Right ventricle myocardium superior (tissue), 1 donor: Measurements from ENCODE around the gene SYNPO. TPM values are rescaled to one million over a fixed set of nuclear protein-coding genes. Genes with fewer than 3 reads are reported as not detected.

Experiments used
- ATAC-seq: fragments of 200-7000 bp; cut with Tn5 transposase; one replicate; pipeline ENCODE4 v1.9.1; 2020; ENCODE audit warnings: mild to moderate bottlenecking; ENCODE audit not compliant: poor library complexity
- DNase-seq: peaks from one replicate; pipeline ENCODE4 v3.0.0-alpha.2; 2020
- intact Hi-C: fragments of 100-400 bp; cut with DNase I; formaldehyde crosslinking; loops from one replicate; pipeline ENCODE4 v1.11.2; 2022
- long read RNA-seq: library from polyadenylated mRNA; unstranded; transcript quantifications from one replicate; pipeline ENCODE4 v2.0.0, GENCODE V29; 2021
- total RNA-seq: library from RNA; stranded (reverse); fragmentation: NEBNext Ultra II Directional; extraction: Animal tissue kit (Norgen Biotek cat#: 25700); gene quantifications from one replicate; pipeline ENCODE4 v1.2.1, GENCODE V29; 2021
- donor health status: DM: no; HTN: yes; CAD: no; lungs with severe emphysema.

SYNPO gene, protein sequence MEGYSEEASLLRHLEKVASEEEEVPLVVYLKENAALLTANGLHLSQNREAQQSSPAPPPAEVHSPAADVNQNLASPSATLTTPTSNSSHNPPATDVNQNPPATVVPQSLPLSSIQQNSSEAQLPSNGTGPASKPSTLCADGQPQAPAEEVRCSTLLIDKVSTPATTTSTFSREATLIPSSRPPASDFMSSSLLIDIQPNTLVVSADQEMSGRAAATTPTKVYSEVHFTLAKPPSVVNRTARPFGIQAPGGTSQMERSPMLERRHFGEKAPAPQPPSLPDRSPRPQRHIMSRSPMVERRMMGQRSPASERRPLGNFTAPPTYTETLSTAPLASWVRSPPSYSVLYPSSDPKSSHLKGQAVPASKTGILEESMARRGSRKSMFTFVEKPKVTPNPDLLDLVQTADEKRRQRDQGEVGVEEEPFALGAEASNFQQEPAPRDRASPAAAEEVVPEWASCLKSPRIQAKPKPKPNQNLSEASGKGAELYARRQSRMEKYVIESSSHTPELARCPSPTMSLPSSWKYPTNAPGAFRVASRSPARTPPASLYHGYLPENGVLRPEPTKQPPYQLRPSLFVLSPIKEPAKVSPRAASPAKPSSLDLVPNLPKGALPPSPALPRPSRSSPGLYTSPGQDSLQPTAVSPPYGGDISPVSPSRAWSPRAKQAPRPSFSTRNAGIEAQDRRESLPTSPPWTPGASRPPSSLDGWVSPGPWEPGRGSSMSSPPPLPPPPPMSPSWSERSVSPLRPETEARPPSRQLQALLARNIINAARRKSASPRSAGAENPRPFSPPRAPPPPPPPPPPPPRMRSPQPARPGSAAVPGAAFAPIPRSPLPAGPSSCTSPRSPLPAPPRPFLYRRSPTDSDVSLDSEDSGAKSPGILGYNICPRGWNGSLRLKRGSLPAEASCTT
- 645 TPM for total RNA-seq
- long read RNA-seq, full-length matches to known transcripts, result 20 of 1,548 reads
- long read RNA-seq, partial matches to known transcripts, result 1,465 of 1,548 reads
- long read RNA-seq, other reads (novel, unspliced or antisense), result 63 of 1,548 reads

DNA sequence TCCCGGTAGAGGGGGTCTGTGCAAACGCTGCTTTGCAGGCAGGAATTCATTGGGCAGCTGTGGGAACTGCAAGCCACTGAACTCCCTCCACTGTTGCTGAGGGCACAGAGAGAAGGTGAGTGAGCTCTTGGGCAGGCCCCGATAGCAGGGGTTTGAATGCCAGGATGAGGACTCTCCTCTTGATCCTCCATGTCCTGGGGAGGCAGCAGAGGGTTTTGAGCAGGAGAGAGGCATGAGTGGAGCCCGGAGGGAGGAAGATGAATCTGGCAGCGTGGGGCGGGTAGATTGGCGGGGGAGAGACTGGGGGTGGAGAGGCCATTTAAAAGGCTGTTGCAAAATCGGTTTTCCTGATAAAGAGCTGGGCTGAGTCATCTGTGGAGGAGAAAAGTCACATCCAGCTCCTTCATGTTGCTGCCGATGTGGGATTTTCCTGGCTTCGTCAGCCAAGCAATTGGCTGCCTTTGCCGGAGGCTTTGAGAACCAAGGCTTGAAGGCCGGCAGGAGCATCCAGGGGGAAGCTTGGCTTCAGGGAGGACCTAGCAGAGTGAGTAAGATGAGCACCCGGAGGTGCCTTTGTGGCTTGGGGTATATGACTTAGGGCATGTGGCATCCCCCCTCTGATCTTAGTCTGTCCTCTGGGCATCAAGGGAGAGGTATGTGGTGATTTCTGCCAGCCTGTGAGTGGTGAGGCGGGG is at the start of gene SYNPO:
Gene SYNPO, plus strand, starts transcription at position 350 of the 695 bp plus-strand sequence. CDS start 7,616 bp downstream, outside the sequence.
- intact Hi-C loops, result no loop called here
- peak; percentile 62 for ATAC-seq
- peak; percentile 82 for DNase-seq

DNA sequence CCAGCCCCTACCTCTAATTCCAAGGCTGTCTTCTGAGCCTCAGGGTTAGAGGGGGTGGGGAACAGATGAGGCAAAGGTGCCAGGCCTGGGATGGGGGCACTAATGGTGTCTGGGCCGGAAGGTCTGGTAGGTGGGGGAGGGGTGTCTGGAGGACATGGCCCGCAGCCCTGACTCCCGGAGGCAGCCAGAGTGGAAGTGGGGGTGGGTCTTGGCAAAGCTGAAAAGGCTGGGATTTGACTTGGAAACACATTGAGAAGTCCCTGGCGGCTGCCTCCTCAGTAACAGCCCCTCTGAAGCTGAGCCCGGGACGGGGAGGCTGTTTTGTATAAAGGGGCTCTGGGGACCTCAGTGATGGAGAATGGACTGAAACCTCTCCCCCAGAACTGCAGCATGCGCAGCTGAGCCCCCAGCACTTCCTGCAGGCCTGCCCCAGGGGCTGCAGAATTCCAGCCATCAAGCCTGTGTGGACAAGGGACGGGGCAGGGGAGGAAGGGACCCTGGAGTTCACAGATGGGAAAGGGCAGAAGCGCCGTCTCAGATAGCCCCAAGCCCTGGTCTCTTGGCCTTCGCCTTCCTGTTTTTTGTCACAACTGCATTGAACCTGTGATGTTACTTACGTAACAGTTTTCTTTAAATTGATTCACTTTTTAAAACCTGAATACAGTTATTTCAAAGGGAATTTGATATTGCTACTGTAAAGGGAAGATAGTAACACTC is 49.3 kb upstream of the SYNPO start:
- ATAC-seq, result peak; percentile 52
- peak; percentile 75 for DNase-seq
- intact Hi-C loops, result no loop called here

DNA sequence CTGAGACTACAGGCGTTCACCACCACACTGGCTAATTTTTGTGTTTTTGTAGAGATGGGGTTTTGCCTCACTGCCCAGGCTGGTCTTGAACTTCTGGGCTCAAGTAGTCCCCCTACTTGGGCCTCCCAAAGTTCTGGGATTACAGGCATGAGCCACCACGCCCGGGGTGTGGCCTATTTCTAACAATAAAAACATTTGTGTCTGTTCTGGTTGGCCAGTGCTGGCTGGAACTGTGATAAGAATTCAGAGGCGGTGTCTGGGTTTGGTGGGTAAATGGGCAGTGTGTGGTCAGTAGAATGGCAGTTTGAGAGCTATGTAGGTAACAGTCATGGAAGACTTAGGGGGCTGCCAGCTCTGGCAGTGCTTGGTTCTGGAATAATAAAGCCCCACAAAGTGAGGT is 46.9 kb upstream of the SYNPO start:
- ATAC-seq, result no peak
- DNase-seq, result peak; percentile 53
- intact Hi-C loops, result no loop called here

- intact Hi-C loops, result no loop called here
- no peak for ATAC-seq
- peak; percentile 42 for DNase-seq
Measured at GRCh38 chr5:150593996-150594395, 46.5 kb upstream of the SYNPO start.

GRCh38 chr5:150595466-150596031 is 44.9 kb upstream of the SYNPO start:
- no peak for DNase-seq

DNA sequence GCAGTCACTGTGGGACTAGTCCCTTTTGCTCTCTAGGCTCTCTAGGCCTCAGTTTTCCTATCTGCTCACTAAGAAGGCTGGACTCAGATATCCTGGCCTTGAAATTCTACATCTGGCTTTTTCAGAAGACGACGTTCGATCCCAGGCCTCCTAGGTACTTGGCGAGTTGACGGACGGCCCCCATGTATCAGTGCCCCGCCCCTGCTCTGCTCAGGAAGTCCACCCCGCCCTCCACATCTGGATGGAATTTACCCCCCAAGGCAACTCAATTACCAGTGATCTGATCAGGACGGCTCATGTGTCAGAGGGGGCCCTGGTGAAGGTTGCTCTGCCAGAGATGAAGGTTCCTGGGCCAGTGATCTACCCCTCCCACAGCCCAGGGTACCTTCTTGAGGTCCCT is 44.1 kb upstream of the SYNPO start:
- ATAC-seq (no peak), DNase-seq (no peak)
- intact Hi-C loops, result no loop called here

More at GRCh38 chr5:150595466-150596031, 44.9 kb upstream of the SYNPO start:
- intact Hi-C loops, result no loop called here
- ATAC-seq, result no peak

- intact Hi-C loops, result no loop called here
Measured at GRCh38 chr5:150596826-150597225, 43.6 kb upstream of the SYNPO start.

DNA sequence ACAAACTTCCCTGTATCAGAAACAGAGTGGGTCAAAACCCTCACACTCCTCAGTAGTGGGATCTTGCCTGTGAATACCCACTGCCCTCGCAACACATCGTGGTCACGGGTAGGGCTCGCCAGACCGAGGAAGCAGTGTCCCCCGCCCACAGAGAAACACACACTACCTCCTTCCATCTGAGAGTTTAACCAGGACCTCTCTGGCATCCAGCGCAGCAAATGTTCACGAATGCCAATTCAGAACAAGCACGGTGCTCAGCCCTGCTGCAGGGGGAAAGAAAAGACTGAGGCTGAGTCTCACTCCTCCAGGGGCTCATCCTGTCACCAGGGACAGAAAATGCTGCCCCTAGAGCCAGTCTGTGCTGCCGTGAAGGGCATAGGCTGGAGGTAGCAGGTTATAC is 42.5 kb upstream of the SYNPO start:
- DNase-seq (peak; percentile 39), ATAC-seq (no peak)
- intact Hi-C loops, result no loop called here

More at GRCh38 chr5:150596826-150597225, 43.6 kb upstream of the SYNPO start:
- DNase-seq, result no peak
- no peak for ATAC-seq

GRCh38 chr5:150598821-150599273 is 41.6 kb upstream of the SYNPO start:
- DNase-seq (peak; percentile 37), ATAC-seq (no peak)
- intact Hi-C loops, result no loop called here

- DNase-seq, result peak; percentile 17
- no peak for ATAC-seq
- intact Hi-C loops, result no loop called here
Measured at GRCh38 chr5:150599281-150599680, 41.2 kb upstream of the SYNPO start.

DNA sequence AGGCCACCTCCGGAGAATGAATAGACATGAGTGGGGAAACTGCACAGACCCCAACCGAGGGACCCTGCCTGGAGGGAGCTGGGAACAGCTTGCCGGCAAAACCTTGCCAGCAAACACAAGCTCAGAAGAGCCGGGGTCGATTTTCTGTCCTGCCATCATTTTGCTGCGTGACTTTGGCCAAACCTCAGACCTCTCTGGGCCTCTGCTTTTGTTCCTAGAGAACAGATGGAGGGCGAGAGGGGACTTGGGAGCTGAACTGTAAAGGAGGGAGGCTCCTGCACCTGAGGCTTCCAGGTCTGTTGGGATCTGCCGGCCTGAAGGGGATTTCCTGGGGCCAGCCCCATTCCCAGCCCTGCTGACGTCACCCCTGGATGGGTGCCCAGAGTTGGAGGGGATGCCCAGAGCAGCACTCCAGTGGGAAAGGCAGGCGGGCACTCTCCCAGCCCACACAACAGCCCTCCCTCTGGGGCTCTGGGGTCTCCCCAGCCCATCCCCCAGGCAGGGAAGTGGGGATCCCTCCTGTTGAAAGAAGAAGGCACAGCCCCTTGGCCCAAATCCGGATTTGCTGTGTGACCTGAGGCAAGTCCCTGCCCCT is 40.4 kb upstream of the SYNPO start:
- peak; percentile 90 for DNase-seq
- ATAC-seq, result peak; percentile 58
- intact Hi-C loops, result no loop called here

GRCh38 chr5:150600616-150601490 is 39.6 kb upstream of the SYNPO start:
- DNase-seq (no peak), ATAC-seq (peak; percentile 5)

GRCh38 chr5:150601491-150602345 is 38.7 kb upstream of the SYNPO start:
- intact Hi-C loops, result no loop called here
- ATAC-seq (no peak), DNase-seq (no peak)

More at GRCh38 chr5:150600616-150601490, 39.6 kb upstream of the SYNPO start:
- intact Hi-C loops, result no loop called here

DNA sequence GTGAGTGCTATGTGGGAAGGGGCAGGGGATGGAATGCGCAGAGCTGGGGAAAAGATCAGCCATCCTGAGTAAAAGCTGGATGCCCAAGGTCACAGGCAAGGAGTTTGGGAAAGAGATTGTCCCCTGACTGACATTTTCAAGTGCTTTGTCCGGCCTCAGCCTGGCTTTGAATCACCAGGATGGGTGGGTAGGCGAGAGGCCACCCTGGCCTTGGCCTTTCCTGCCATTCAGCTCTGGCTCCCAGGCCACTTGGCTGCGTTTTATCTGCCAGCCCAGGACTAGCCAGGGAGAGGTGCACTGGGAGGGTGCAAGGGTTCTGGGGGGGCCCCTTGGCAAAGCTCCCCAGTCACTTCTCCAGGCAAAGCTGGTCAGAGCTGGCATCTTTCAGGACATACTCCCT is 37.4 kb upstream of the SYNPO start:
- intact Hi-C loops, result no loop called here
- DNase-seq, result peak; percentile 68
- peak; percentile 58 for ATAC-seq

- intact Hi-C loops, result no loop called here
- DNase-seq, result no peak
- ATAC-seq, result no peak
Measured at GRCh38 chr5:150603491-150603890, 37.0 kb upstream of the SYNPO start.

- DNase-seq, result peak; percentile 40
- intact Hi-C loops, result no loop called here
- peak; percentile 48 for ATAC-seq
Measured at GRCh38 chr5:150604010-150604409, 36.5 kb upstream of the SYNPO start.
